ENCODE data around the gene FYN. TPM values are rescaled to one million over a fixed set of nuclear protein-coding genes. Genes with fewer than 3 reads are reported as not detected.
A peak's percentile ranks its signal among the peaks of the same experiment; 100 is the strongest.

FYN gene
- total RNA-seq, 1 donor from 2014 or later, result 46.3 TPM

- peak overlapping the region; percentile 81 for H3K27ac ChIP-seq (replicated peaks)
- H3K4me1 ChIP-seq, result peaks cover 50% of the 10 kb centered on the region
- TF ChIP-seq CTCF (IDR thresholded peaks at IDR 0.05; ENCODE audit: borderline replicate concordance), result no peak
- H3K9me3 ChIP-seq (replicated peaks), result peaks cover 10% of the 10 kb centered on the region
- no peaks in the 10 kb centered on the region for H3K36me3 ChIP-seq
- intact Hi-C loops (cut with micrococcal nuclease), result no loop called here
- DNase-seq, result no peak
- peak overlapping the region; percentile 48 for H3K4me3 ChIP-seq
- no peaks in the 10 kb centered on the region for H3K27me3 ChIP-seq (ENCODE audit: low read depth)
These were observed 247.5 kb downstream of the FYN start for GRCh38 chr6:111625461-111626391.

- Histone ChIP-seq H3K9me3 (replicated peaks) (peaks cover 10% of the 10 kb centered on the region), H3K36me3 (no peaks in the 10 kb centered on the region), H3K27me3 (ENCODE audit: low read depth) (no peaks in the 10 kb centered on the region), H3K4me1 (peaks cover 55% of the 10 kb centered on the region), H3K27ac (replicated peaks) (no peak overlapping the region), H3K4me3 (no peak overlapping the region)
- no peak for TF ChIP-seq CTCF (IDR thresholded peaks at IDR 0.05; ENCODE audit: borderline replicate concordance)
- DNase-seq, result no peak
- intact Hi-C loops (cut with micrococcal nuclease), result no loop called here
These were observed 248.2 kb downstream of the FYN start for GRCh38 chr6:111625099-111625416.

DNA sequence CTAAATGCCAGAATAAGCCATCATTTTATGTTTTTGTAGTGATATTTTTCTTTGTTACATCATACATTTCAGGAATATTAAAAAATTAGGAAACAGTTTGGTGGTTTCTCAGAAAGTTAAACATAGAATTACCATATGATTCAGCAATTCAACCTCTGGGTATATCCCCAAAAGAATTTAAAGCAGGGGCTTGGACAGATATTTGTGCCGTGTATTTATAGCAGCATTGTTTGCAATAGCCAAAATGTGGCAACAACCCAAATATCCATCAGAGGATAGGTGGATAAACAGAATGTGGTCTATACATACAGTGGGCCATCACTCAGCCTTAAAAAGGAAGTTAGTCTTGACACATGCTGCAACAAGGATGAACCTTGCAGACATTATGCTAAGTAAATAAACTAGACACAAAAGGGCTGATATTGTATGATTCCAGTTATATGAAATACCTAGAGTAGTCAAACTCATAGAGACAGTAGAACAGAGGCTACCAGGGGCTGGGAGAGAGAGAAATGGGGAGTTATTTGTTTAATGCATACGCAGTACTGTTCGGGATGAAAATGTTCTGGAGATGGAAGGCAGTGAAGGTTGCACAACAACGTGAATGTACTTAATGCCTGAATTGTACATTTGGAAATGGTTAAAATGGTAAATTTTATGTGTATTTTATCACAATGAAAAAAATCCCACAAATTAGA, 248.7 kb downstream of the FYN start:
- H3K4me1 ChIP-seq, result peaks cover 60% of the 10 kb centered on the region
- peaks cover 8% of the 10 kb centered on the region for H3K9me3 ChIP-seq (replicated peaks)
- no peak overlapping the region for H3K27ac ChIP-seq (replicated peaks)
- no peaks in the 10 kb centered on the region for H3K27me3 ChIP-seq (ENCODE audit: low read depth)
- DNase-seq, result no peak
- intact Hi-C loops (cut with micrococcal nuclease), result no loop called here
- no peak overlapping the region for H3K4me3 ChIP-seq
- H3K36me3 ChIP-seq, result no peaks in the 10 kb centered on the region
- no peak for TF ChIP-seq CTCF (IDR thresholded peaks at IDR 0.05; ENCODE audit: borderline replicate concordance)

DNA sequence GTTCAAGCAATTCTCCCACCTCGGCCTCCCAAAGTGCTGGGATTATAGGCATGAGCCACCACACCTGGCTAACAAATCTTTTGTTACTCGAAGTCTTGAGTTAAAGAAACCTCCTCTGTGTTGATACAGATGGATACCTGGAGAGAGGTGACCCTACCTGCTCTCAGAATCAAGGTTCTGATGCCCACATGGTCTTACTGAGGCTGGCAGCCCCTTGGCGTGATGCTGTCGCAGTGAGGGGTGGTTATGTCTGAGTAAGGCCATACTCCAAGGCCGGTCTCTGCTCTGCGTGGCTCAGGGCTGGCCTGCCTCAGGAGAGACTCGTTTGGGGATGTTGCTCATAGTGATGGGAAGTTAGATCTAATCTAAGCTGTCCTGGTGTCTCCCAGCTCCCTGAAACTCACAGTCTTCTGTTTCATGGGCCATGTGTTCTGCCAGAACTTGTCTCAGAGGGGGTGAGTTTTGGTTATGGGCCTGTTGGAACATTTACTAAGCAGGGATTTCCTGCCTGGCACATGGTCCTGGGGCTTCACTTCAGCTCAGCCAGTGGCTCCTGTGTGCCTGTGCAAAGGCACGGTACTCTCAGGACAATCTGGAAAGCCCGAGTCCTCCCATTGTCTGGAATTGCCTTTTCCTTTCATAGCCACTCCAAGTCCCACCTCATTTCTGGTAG, 250.1 kb downstream of the FYN start:
- Histone ChIP-seq H3K9me3 (replicated peaks) (no peaks in the 10 kb centered on the region), H3K36me3 (no peaks in the 10 kb centered on the region), H3K4me3 (no peak overlapping the region), H3K27me3 (ENCODE audit: low read depth) (no peaks in the 10 kb centered on the region), H3K4me1 (peaks cover 51% of the 10 kb centered on the region), H3K27ac (replicated peaks) (peak overlapping the region; percentile 43)
- no peak for TF ChIP-seq CTCF (IDR thresholded peaks at IDR 0.05; ENCODE audit: borderline replicate concordance)
- intact Hi-C loops (cut with micrococcal nuclease), result no loop called here
- DNase-seq, result no peak

- no peak for TF ChIP-seq CTCF (IDR thresholded peaks at IDR 0.05; ENCODE audit: borderline replicate concordance)
- Histone ChIP-seq H3K4me3 (no peak overlapping the region), H3K36me3 (no peaks in the 10 kb centered on the region), H3K27me3 (ENCODE audit: low read depth) (no peaks in the 10 kb centered on the region), H3K27ac (replicated peaks) (peak overlapping the region; percentile 19), H3K4me1 (peaks cover 25% of the 10 kb centered on the region), H3K9me3 (replicated peaks) (no peaks in the 10 kb centered on the region)
- intact Hi-C loops (cut with micrococcal nuclease), result no loop called here
- no peak for DNase-seq
These were observed 253.1 kb downstream of the FYN start for GRCh38 chr6:111620169-111620568.

All from left ventricle myocardium inferior (tissue), 1 donor.